ENCODE data around the gene TMEM259.

The TMEM259 gene

DNA sequence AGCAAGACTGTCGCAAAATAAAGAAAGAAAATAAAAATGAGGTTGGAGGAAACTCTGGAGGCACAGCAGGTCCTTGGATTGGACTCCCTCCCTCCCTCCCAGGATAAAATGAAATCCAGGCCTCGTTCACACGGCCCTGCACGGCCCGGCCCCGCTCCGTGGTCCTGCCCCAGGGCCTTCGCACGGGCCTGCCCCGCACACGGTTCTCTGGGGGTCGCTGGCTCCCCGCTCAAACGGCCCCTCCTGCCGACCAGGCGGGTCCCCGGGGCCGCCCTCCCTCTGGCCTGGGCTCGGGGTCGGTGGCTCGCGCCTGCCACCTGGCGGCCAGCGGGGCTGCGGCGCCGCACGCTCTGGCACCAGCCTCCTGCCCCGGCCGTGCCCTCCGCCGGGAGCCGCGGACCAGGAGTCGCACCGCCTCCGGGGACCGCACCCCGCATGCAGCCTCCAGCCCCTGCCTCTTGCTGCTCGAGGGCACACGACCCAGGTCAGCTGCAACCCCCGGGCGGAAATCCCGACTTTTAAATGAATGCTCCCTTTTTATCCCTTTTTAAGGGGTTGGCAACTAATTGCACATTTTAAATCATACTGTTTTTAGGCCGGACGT lies 38.3 kb downstream of the TMEM259 start:
- peak; percentile 30 for DNase-seq

DNA sequence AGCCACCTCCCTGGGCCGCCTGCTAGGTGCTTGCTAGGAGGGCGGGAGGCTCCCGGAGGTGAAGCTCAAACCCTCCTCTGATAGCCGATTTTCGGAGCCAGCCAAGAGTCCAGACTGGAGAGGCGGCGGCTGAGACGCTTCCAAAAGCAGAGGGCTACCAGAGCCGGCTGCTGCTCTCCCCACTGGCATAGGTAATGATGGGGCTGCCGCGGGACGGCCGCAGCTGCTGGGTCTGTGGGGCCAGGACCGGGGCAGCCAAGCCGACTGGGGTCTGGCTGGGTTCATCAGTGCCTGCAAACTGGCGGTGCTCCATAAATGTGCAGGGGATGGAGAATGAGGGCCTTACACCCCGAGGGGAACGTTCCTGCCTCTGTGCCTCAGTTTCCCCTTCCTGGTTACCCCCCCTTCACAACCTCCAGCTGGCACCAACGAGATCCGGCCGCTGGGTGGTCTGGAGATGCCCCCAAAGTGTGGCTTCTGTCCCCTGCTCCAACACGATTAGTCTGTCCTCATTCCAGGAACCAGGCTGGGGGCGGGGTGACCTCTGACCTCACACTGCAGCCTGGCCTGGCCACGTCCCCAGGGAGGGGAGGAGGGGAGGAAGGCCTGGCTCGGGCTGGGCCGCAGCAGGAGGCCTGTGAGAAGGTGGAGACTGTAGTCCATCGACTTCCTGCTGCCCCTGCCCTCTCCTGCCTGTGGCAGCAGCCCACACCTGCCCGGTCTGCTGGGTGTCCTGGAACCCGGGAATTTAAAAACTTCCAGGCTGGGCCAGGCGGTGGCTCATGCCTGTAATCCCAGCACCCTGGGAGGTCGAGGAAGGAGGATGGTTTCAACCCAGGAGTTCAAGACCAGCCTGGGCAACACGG lies 40.6 kb downstream of the TMEM259 start:
- DNase-seq: no peak

GRCh38 chr19:979318-979741 lies 41.6 kb downstream of the TMEM259 start:
- DNase-seq: no peak

DNA sequence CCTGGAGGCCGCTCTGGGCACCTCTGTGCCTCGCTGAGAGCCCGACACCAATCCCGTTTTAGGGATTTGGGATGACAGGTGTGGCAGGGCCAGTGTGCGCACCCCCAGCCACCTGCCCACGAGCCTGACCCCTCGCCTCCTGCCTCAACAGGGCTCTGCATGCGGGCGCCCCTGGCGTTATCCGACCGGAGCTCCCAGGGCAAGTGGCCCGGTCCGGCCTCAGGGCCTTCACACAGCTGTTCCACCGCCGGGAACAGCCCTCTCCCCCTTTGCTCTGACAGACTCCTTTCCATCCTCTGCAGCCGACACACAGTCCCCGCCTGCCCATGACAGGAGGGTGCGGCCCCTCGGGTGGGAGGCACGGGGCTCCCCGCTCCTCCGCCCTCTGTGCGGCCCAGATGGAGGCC lies 43.9 kb downstream of the TMEM259 start:
- DNase-seq: no peak

GRCh38 chr19:976476-976875 lies 44.4 kb downstream of the TMEM259 start:
- no peak for DNase-seq

DNA sequence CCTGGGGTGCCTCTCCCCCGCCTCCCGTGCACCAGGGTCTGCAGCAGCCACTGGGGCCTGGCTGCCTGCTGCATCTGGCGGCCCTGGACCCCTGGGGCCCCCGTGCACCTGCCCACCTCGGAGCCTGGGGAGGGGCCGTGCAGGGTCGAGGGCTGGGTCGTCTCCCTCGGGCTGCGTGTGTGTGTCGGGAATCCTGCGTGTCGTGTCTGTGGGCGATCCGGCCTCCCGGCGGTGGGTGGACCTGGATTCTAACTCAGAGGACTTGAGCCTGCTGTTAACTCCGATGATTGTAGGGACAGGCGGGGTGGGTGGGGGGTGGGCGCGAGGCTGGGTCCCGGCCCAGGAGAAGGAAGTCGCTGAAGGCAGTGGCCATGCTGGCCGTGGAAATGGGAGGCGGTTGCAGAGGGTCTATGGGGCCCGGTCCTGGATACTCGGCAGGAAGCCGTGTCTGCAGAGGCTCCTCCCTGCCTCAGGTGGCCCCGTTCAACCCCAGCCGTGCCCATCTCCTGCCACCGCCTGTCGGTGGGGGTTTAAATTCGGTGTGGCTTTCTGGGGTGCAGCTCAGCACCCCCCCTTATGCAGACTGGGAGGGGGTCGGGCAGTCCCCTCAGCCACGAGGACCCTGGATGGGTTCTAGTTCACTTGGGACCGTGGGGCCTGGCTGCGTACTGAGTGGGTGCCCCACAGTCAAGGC lies 46.2 kb downstream of the TMEM259 start:
- no peak for DNase-seq

DNA sequence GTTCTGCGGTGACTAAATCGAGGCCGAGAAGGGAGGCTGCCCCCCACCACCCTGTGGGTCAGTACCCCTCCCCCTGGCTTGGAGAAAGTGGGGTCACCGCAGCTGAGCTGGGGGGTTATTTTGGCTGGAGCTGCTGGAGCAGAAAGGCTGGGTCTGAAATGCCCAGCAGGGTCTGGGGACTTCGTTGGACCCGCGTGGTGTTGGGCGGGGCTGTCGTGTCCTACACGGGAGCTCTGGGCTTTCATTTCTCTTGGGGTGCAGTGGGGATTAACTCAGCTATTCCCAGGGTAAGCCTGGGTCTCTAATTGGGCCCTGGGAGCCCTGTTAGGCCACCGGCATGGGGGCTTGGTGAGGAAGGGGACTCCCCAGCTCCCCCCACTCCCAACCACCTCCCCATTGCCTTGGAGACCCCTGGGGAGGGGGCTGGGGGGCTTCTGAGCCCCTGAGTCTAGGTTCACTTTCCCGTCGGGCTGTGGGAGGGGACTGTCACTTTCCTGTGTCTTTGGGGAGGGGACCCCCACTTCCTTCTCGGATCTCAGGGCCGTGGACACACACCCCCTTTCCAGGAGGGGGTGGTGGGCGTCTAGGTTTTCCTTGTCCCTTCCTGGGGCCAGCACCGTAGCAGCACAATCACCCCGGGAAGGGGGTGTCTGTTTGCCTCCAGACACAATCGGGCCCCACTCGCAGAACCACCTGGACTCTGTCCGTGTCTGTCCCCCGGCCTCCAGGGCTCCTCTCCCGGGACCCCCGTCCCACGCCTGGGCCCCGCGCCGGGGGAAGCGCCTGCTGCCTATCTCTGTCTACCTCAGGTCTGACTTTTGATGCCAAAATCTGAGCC lies 47.0 kb downstream of the TMEM259 start:
- DNase-seq: no peak

- no peak for DNase-seq
These were observed 48.6 kb downstream of the TMEM259 start for GRCh38 chr19:972281-972680.

DNA sequence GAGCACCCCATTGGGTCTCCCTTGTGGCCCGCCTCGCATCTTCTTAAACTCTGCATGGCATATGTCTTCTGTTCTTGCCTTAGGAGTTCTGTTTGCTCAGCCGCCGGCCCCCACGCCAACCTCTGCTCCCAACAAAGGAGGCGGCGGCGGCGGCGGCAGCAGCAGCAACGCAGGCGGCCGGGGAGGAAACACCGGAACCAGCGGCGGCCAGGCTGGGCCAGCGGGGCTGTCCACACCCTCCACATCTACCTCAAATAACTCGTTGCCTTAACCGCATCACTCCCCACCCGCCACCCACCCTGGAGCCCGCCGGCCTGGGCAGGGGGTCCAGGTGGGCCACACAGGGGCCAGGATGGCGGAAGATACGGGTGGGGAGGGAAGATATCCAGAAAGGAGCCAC lies 49.1 kb downstream of the TMEM259 start:
- DNase-seq: no peak

GRCh38 chr19:970695-971094 lies 50.2 kb downstream of the TMEM259 start:
- DNase-seq: no peak

- no peak for DNase-seq
These were observed 54.3 kb downstream of the TMEM259 start for GRCh38 chr19:966485-967088.

DNA sequence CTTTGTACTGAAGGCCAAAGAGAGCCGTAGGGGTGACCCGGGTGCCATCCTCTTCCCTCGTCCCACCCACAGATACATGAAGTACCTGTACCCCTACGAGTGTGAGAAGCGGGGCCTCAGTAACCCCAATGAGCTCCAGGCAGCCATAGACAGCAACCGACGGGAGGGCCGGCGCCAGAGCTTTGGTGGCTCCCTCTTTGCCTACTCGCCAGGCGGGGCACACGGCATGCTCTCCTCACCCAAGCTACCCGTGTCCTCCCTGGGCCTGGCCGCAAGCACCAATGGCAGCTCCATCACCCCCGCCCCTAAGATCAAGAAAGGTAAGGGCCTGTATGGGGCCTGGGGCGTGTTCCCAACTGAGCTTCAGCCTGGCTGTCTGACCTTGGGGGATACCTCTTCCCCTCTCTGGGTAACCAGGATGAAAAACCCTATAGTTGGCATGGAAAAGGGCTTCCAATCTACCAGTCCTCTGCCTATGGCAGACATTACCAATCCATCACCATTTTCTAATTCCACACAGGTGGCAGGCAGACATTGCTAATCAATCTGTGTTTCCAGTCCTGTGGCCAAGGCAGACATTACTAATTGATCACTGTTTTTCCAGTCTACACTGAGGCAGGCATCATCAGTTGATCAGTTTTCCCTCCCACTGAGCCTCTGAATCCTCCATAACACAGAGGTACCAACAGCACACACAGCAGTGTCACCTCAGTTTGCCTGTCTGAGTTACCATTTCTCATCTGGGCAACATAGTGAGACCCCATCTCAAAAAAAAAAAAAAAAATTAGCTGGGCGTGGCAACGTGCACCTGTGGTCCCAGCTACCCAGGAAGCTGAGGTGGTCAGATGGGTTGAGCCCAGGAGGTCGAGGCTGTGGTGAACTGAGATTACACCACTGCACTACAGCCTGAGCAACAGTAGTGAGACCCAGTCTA lies 55.9 kb downstream of the TMEM259 start:
- no peak for DNase-seq

- no peak for DNase-seq
These were observed 56.8 kb downstream of the TMEM259 start for GRCh38 chr19:964116-964520.

DNA sequence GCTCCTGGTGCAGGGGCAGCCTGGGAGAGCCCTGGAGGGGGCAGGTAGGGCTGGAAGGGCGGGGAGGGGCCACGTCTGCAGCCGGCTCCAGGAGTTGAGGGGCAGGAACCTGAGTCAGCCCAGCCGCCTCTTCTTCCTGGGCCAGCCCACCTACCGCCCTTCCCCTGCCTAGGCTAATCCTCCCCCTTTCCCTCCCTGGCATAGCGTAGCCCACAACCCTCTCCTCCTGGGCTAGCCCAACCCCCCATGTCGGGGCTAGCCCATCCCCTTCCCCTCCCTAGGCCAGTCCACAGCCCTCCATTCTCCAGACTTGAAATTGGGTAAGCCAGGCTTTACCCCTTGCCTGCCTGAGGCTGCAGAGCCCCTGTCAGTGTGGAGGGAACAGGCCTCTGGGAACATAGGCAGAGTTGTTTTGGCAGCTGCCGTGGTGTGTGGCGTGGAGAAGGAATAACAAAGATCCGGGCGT lies 57.4 kb downstream of the TMEM259 start:
- no peak for DNase-seq

GRCh38 chr19:962683-963400 lies 58.1 kb downstream of the TMEM259 start:
- DNase-seq: no peak

DNA sequence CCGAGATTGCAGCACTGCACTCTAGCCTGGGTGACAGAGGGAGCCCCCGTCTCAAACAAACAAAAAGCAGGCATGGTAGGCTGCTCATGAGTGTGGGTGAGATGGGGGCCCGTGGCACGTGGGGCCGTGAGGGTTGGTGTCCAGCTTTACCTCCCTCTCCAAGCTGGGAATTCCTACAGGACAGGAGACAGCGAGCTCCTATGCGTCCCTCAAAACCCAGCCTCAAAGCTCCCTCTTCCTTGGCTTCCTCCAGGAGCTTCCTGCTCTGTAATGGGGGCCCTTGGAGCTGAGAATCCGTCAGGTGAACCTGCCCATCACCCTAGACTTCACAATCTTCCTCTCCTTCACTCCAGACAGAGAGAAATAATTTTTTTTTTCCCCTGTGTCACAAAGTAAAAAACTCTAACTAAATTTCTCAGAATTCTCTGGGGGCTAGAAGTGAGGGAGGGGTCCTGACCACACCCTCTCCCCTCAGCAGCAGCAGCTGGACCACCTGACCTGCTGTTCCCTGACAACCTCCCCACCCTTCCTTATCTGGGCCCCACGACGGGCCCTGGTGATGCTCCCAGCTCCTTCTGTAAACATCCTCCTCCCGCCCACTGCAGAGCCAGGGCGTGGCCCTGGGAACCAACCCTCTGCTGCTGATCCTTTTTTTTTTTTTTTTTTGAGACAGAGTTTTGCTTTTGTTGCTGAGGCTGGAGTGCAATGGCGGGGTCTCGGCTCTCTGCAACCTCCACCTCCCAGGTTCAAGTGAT lies 58.9 kb downstream of the TMEM259 start:
- no peak for DNase-seq

- DNase-seq: no peak
These were observed 60.4 kb downstream of the TMEM259 start for GRCh38 chr19:960601-960938.

- DNase-seq: no peak
These were observed 60.9 kb downstream of the TMEM259 start for GRCh38 chr19:960020-960419.

Data from NCI-H446 treated with DMSO at 0.1 percent for 48 hours (cell line).